K562 (cell line): ENCODE results near the gene MAPK4. TPM values are rescaled to one million over a fixed set of nuclear protein-coding genes. Genes with fewer than 3 reads are reported as not detected.

ENCODE experiments used
- ATAC-seq: fragments of 200-7000 bp; cut with Tn5 transposase; 3 replicates; pipeline ENCODE4 v1.9.1; 2020; ENCODE audit warnings: moderate library complexity
- BruUV-seq: library from RNA; stranded (reverse); fragments of 400-500 nt; replicated peaks from 2 replicates; lab custom pipeline; 2021; lab: Mats Ljungman, UMichigan
- CTCF ChIA-PET: fragments of 300-600 bp; formaldehyde crosslinking; extraction: SDS; loops from one replicate; lab custom pipeline; 2021; ENCODE audit warnings: low intra/inter-chr PET ratio; lab: Yijun Ruan, JAX
- POLR2A ChIA-PET: fragments of 300-600, 350-650 bp; sonication (Branson Sonifier 250); formaldehyde crosslinking; extraction: SDS; loops from one replicate; lab custom pipeline; 2021; ENCODE audit warnings: antibody characterized with exemption, inconsistent platforms; lab: Yijun Ruan, JAX
- DNase-seq, 4 experiments: peaks; one replicate each; pipeline versions ENCODE4 v3.0.0 to v3.0.0-alpha.2; 2011 to 2018; ENCODE audit warnings: low spot score in 3 of 4, mixed read lengths in 3 of 4; ENCODE audit errors: extremely low read depth in 1 of 4
- FAIRE-seq: peaks from 2 replicates; lab custom pipeline; 2011; peaks lifted over from hg19 to GRCh38; lab: Jason Lieb, UNC
- H2AFZ ChIP-seq: 2 replicates; pipeline ENCODE4 v1.6.0; 2011; ENCODE audit warnings: low read depth, low read length, control low read depth, inconsistent platforms
- H3K27ac ChIP-seq: fragments of 200-600 bp; 3 replicates; pipeline ENCODE4 v1.8.0; 2011; ENCODE audit warnings: low read depth, mild to moderate bottlenecking, control low read depth, inconsistent platforms, low read length, moderate library complexity, mixed read lengths; ENCODE audit errors: extremely low read depth
- H3K27me3 ChIP-seq, 2 experiments: fragments of 300-600 bp in 1 of 2; 2 replicates in 1 of 2; 3 replicates in 1 of 2; pipeline versions ENCODE4 v1.6.0 to v1.8.0; 2011; ENCODE audit warnings: inconsistent platforms in 2 of 2, low read length in 2 of 2, mild to moderate bottlenecking in 1 of 2, mixed read lengths in 1 of 2, moderate library complexity in 1 of 2; ENCODE audit not compliant: control insufficient read depth in 2 of 2, insufficient read depth in 2 of 2
- H3K36me3 ChIP-seq: fragments of 300-600 bp; 3 replicates; pipeline ENCODE4 v1.8.0; 2011; ENCODE audit warnings: mild to moderate bottlenecking, low read length, inconsistent platforms; ENCODE audit not compliant: control insufficient read depth, insufficient read depth
- H3K4me1 ChIP-seq, 2 experiments: fragments of 200-600 bp in 1 of 2; replicated peaks in 1 of 2; 2 replicates in 1 of 2; 3 replicates in 1 of 2; pipeline versions ENCODE4 v1.5.1 to v1.8.0; 2011; ENCODE audit warnings: inconsistent platforms in 2 of 2, low read length in 2 of 2, mild to moderate bottlenecking in 1 of 2, mixed read lengths in 1 of 2, moderate library complexity in 1 of 2; ENCODE audit not compliant: control insufficient read depth in 2 of 2, insufficient read depth in 2 of 2
- H3K4me2 ChIP-seq: 2 replicates; pipeline ENCODE4 v1.6.1; 2011; ENCODE audit warnings: low read length, control low read depth, inconsistent platforms, mixed read lengths; ENCODE audit not compliant: insufficient read depth
- H3K4me3 ChIP-seq: fragments of 200-600 bp; sonication (generic), shearing (Covaris generic); 2 replicates; pipeline ENCODE4 v1.5.1; 2016; ENCODE audit warnings: control low read depth, inconsistent platforms
- H3K79me2 ChIP-seq: fragments of 200-600 bp; 3 replicates; pipeline ENCODE4 v1.8.0; 2011; ENCODE audit warnings: low read length, inconsistent platforms; ENCODE audit not compliant: control insufficient read depth, insufficient read depth
- H3K9ac ChIP-seq, 2 experiments: 2 replicates each; pipeline versions ENCODE4 v1.6.0 to v1.6.1; 2011; ENCODE audit warnings: low read depth in 2 of 2, low read length in 2 of 2, control low read depth in 1 of 2, inconsistent platforms in 1 of 2, mild to moderate bottlenecking in 1 of 2, mixed read lengths in 1 of 2; ENCODE audit not compliant: insufficient read depth in 1 of 2
- H3K9me1 ChIP-seq: one replicate; pipeline ENCODE4 v1.6.0; 2011; ENCODE audit warnings: inconsistent platforms, mild to moderate bottlenecking, low read length, moderate library complexity; ENCODE audit not compliant: control insufficient read depth, insufficient read depth
- H3K9me3 ChIP-seq: replicated peaks from 2 replicates; pipeline ENCODE4 v1.5.1; 2011; ENCODE audit warnings: low read depth, low read length, inconsistent platforms; ENCODE audit not compliant: control insufficient read depth, insufficient read depth
- H4K20me1 ChIP-seq: replicated peaks from 2 replicates; pipeline ENCODE4 v1.6.1; 2011; ENCODE audit warnings: low read length, inconsistent platforms, mixed read lengths; ENCODE audit not compliant: control insufficient read depth, insufficient read depth
- FOXA3 ChIP-seq, 2 experiments: fragments of 450-650 bp in 1 of 2; sonication (generic) in 1 of 2; formaldehyde crosslinking; IDR thresholded peaks in 1 of 2; conservative IDR thresholded peaks in 1 of 2; 2 replicates each; pipeline versions ENCODE4 v1.4.0 to v1.8.0; 2020 to 2022; ENCODE audit warnings: mild to moderate bottlenecking in 2 of 2, missing genetic modification reagents in 1 of 2
- STAT6 ChIP-seq: sonication (generic); formaldehyde crosslinking; IDR thresholded peaks from 2 replicates; pipeline ENCODE4 v1.8.1; 2023; ENCODE audit warnings: mild to moderate bottlenecking, missing genetic modification reagents
- WGBS: fragments of 100-300 bp; shearing (Covaris generic); methylation state at CpG from one replicate; pipeline ENCODE4 v1.1.6; 2016; ENCODE audit warnings: low coverage, mixed read lengths; ENCODE audit not compliant: insufficient coverage; ENCODE audit errors: missing lambda C conversion rate; 5-methylcytosine and 5-hydroxymethylcytosine counted together
- in situ Hi-C: fragments of 300-500 bp; cut with MboI; formaldehyde crosslinking; loops from 4 replicates; pipeline ENCODE4 v1.15.0; 2018; ENCODE audit warnings: inconsistent platforms, mixed read lengths
- intact Hi-C: fragments of 100-400 bp; cut with micrococcal nuclease; formaldehyde crosslinking; loops from 2 replicates; pipeline ENCODE4 v1.14.2; 2022
- polyA plus RNA-seq, 8 experiments: library from polyadenylated mRNA; depleted of rRNA in 4 of 8; stranded (reverse) in 5 of 8; unstranded in 3 of 8; fragments of >200 nt; fragmentation: Nextera tagmentation in 2 of 8; fragmentation: Illumina TruSeq in 1 of 8; extraction: Ambion mirVana in 2 of 8; extraction: Trizol in 1 of 8; gene quantifications; 2 replicates each; pipeline versions ENCODE4 v1.2.1 to v1.2.3, GENCODE V29; 2011 to 2014; ENCODE audit warnings: inconsistent platforms in 1 of 8, missing spikeins in 1 of 8
- total RNA-seq, 7 experiments: library from RNA; depleted of rRNA in 6 of 7; stranded (reverse); fragments of >200 nt in 6 of 7; fragmentation: Illumina TruSeq in 2 of 7; extraction: Trizol in 2 of 7; gene quantifications; 2 replicates each; pipeline versions ENCODE4 v1.2.1 to v1.2.3, GENCODE V29; 2011 to 2021; ENCODE audit warnings: low replicate concordance in 1 of 7

The MAPK4 gene
- total and polyA plus RNA-seq, 9 of the 15 experiments (the other 6 are each of a cell fraction or from before 2014, with no cell fraction given) = not detected

- TF ChIP-seq FOXA3 (CRISPR knock-in tag; conservative IDR thresholded peaks at IDR 0.05 in 1 of 2, IDR thresholded peaks at IDR 0.05 in 1 of 2) = no peak
These were observed 148.1 kb downstream of the MAPK4 start (continued) for GRCh38 chr18:50707855-50708469.

- DNase-seq (no peak), ATAC-seq (no peak), FAIRE-seq (no peak)
- H3K4me2 ChIP-seq = no peak overlapping the region
- no peak overlapping the region for H2AFZ ChIP-seq
- H3K9me1 ChIP-seq = no peaks in the 10 kb centered on the region
- H3K27ac ChIP-seq = no peak overlapping the region
- no peak overlapping the region for H3K9ac ChIP-seq
- CTCF ChIA-PET = no interaction called here
- no peaks in the 10 kb centered on the region for H4K20me1 ChIP-seq
- H3K9me3 ChIP-seq = no peaks in the 10 kb centered on the region
- POLR2A ChIA-PET = no interaction called here
- no peaks in the 10 kb centered on the region for H3K4me1 ChIP-seq
- TF ChIP-seq STAT6 (CRISPR knock-in tag) = no peak
- WGBS = 5% methylated on average over 6 of the region's 7 CpGs
- H3K36me3 ChIP-seq = no peaks in the 10 kb centered on the region
- no TSS peak for BruUV-seq
- no peak overlapping the region for H3K4me3 ChIP-seq
- in situ Hi-C loops (no loop called here), intact Hi-C loops (no loop called here)
- no peaks in the 10 kb centered on the region for H3K79me2 ChIP-seq
- H3K27me3 ChIP-seq = 0 out of 5 replicates have a peak, but pooled peaks cover 0 to 4% of the 10 kb centered on the region in 2 experiments
These were observed 149.3 kb downstream of the MAPK4 start for GRCh38 chr18:50709193-50709592.
